A549 (cell line): ENCODE measurements around the gene MZT2A.
"Not testable (repeated sequence)": the region's sequence is repeated elsewhere in the genome, so short reads cannot be mapped to it uniquely, and the experiment has no call there.

Source experiments
- EP300 ChIP-seq, 2 experiments: fragments of >200 bp; sonication (Bioruptor Twin); formaldehyde crosslinking; IDR thresholded peaks; 2 replicates in 1 of 2; 3 replicates in 1 of 2; pipeline ENCODE4 v1.6.1; 2016 to 2017
- FOSL2 ChIP-seq, 2 experiments: fragments of 450-650 bp in 1 of 2; fragments of >200 bp in 1 of 2; sonication (Bioruptor Twin) in 1 of 2; formaldehyde crosslinking; IDR thresholded peaks; 2 replicates each; pipeline versions ENCODE4 v1.5.0 to v1.6.1; 2016 to 2020; ENCODE audit warnings: mild to moderate bottlenecking in 1 of 2, moderate library complexity in 1 of 2
- POLR2A ChIP-seq: IDR thresholded peaks from 2 replicates; pipeline ENCODE4 v1.6.1; 2012; ENCODE audit warnings: mild to moderate bottlenecking, low read length
- SMC3 ChIP-seq: fragments of >200 bp; sonication (Bioruptor Twin); formaldehyde crosslinking; IDR thresholded peaks from 3 replicates; pipeline ENCODE4 v1.6.1; 2018; ENCODE audit warnings: inconsistent platforms
- TF ChIP-seq, protein P1 (sequence below): fragments of >200 bp; sonication (Bioruptor Twin); formaldehyde crosslinking; IDR thresholded peaks from 3 replicates; pipeline ENCODE4 v1.5.1; 2016
- TF ChIP-seq, protein P2 (sequence below): IDR thresholded peaks from 2 replicates; pipeline ENCODE4 v1.6.1; 2012; ENCODE audit warnings: low read depth, borderline replicate concordance

- TF ChIP-seq, protein P1, sequence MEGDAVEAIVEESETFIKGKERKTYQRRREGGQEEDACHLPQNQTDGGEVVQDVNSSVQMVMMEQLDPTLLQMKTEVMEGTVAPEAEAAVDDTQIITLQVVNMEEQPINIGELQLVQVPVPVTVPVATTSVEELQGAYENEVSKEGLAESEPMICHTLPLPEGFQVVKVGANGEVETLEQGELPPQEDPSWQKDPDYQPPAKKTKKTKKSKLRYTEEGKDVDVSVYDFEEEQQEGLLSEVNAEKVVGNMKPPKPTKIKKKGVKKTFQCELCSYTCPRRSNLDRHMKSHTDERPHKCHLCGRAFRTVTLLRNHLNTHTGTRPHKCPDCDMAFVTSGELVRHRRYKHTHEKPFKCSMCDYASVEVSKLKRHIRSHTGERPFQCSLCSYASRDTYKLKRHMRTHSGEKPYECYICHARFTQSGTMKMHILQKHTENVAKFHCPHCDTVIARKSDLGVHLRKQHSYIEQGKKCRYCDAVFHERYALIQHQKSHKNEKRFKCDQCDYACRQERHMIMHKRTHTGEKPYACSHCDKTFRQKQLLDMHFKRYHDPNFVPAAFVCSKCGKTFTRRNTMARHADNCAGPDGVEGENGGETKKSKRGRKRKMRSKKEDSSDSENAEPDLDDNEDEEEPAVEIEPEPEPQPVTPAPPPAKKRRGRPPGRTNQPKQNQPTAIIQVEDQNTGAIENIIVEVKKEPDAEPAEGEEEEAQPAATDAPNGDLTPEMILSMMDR, result not testable (repeated sequence)
- TF ChIP-seq, protein P2, sequence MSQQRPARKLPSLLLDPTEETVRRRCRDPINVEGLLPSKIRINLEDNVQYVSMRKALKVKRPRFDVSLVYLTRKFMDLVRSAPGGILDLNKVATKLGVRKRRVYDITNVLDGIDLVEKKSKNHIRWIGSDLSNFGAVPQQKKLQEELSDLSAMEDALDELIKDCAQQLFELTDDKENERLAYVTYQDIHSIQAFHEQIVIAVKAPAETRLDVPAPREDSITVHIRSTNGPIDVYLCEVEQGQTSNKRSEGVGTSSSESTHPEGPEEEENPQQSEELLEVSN, result not testable (repeated sequence)
- TF ChIP-seq POLR2A; FOSL2 (IDR thresholded peaks at IDR 0.05); FOSL2 (CRISPR knock-in tag; IDR thresholded peaks at IDR 0.05); SMC3; EP300 (IDR thresholded peaks at IDR 0.05): not testable (repeated sequence)
Observed at GRCh38 chr2:131492015-131492417, at the start of gene MZT2A.
